GM19397 (cell line): ENCODE measurements around the gene RAD51B.

ENCODE experiments used
- ATAC-seq: cut with Tn5 transposase; IDR thresholded peaks from one replicate; pipeline ENCODE4 v1.9.1; 2021; ENCODE audit warnings: mild to moderate bottlenecking, moderate library complexity; ENCODE audit not compliant: unreplicated experiment

The RAD51B gene

GRCh38 chr14:68719634-68720384, 900.2 kb downstream of the RAD51B start:
- ATAC-seq: no peak

- no peak for ATAC-seq
Observed at GRCh38 chr14:68722186-68722585, 902.6 kb downstream of the RAD51B start.

GRCh38 chr14:68722968-68723566, 903.5 kb downstream of the RAD51B start:
- no peak for ATAC-seq

GRCh38 chr14:68723808-68724268, 904.3 kb downstream of the RAD51B start:
- ATAC-seq: no peak

- no peak for ATAC-seq
Observed at GRCh38 chr14:68724914-68725313, 905.3 kb downstream of the RAD51B start.

- no peak for ATAC-seq
Observed at GRCh38 chr14:68726093-68726695, 906.6 kb downstream of the RAD51B start.

GRCh38 chr14:68727315-68728047, 907.9 kb downstream of the RAD51B start:
- no peak for ATAC-seq

- ATAC-seq: no peak
Observed at GRCh38 chr14:68728342-68729106, 908.9 kb downstream of the RAD51B start.

- ATAC-seq: no peak
Observed at GRCh38 chr14:68729556-68729955, 910.0 kb downstream of the RAD51B start.

GRCh38 chr14:68730348-68730747, 910.8 kb downstream of the RAD51B start:
- no peak for ATAC-seq

GRCh38 chr14:68730811-68731425, 911.3 kb downstream of the RAD51B start:
- no peak for ATAC-seq

- ATAC-seq: no peak
Observed at GRCh38 chr14:68733086-68733914, 913.7 kb downstream of the RAD51B start.

GRCh38 chr14:68734231-68734732, 914.7 kb downstream of the RAD51B start:
- peak; percentile 59 for ATAC-seq

GRCh38 chr14:68735856-68736255, 916.3 kb downstream of the RAD51B start:
- no peak for ATAC-seq

- ATAC-seq: no peak
Observed at GRCh38 chr14:68736471-68736871, 916.9 kb downstream of the RAD51B start.

- no peak for ATAC-seq
Observed at GRCh38 chr14:68737086-68737485, 917.5 kb downstream of the RAD51B start.

GRCh38 chr14:68738559-68738958, 919.0 kb downstream of the RAD51B start:
- no peak for ATAC-seq

- no peak for ATAC-seq
Observed at GRCh38 chr14:68739701-68740100, 920.1 kb downstream of the RAD51B start.
